ENCODE results near the gene LARP1B. TPM values are rescaled to one million over a fixed set of nuclear protein-coding genes. Genes with fewer than 3 reads are reported as not detected.
"Not testable (repeated sequence)": the region's sequence is repeated elsewhere in the genome, so short reads cannot be mapped to it uniquely, and the experiment has no call there.

The LARP1B gene
- total RNA-seq, 1 experiment from 2014 or later: 17.3 TPM

GRCh38 chr4:128256539-128256938, 195.4 kb downstream of the LARP1B start:
- no peak for TF ChIP-seq SIN3A (IDR thresholded peaks at IDR 0.05; ENCODE audit: borderline replicate concordance, insufficient read depth, low read depth, low read length)
- TF ChIP-seq TCF7L2 (IDR thresholded peaks at IDR 0.05; ENCODE audit: low read depth, low read length): no peak
- TF ChIP-seq REST (IDR thresholded peaks at IDR 0.05; ENCODE audit: insufficient read depth in 1 of 2, low read depth in 2 of 2, low read length in 1 of 2): no peak
- TF ChIP-seq CTCF (IDR thresholded peaks at IDR 0.05): no peak
- no peak for TF ChIP-seq POLR2AphosphoS5 (IDR thresholded peaks at IDR 0.05; ENCODE audit: low read depth, low read length)
- no peak for ATAC-seq
- H3K9me3 ChIP-seq (ENCODE audit: control insufficient read depth, insufficient read depth, low read depth, low read length): peaks cover 4% of the 10 kb centered on the region; the same call in 1 of the 2 replicates
- no peaks in the 10 kb centered on the region for H3K36me3 ChIP-seq (ENCODE audit: control insufficient read depth, insufficient read depth, low read length)
- no peak for DNase-seq (ENCODE audit: low read depth, low spot score)
- ChIA-PET CTCF (no interaction called here), POLR2A (no interaction called here)
- intact Hi-C loops (cut with micrococcal nuclease; ENCODE audit: unreplicated experiment) (no loop called here), in situ Hi-C loops (cut with HindIII; ENCODE audit: low pct_unique_long_range_greater_than_20kb, low sequenced_read_pairs) (no loop called here)
- H3K27ac ChIP-seq (ENCODE audit: low read length): no peak overlapping the region
- no peak overlapping the region for H3K4me3 ChIP-seq (ENCODE audit: low read depth in 2 of 2, low read length in 2 of 2)
- no peaks in the 10 kb centered on the region for H3K27me3 ChIP-seq (ENCODE audit: control insufficient read depth, insufficient read depth, low read length)
- no TSS peak for BruUV-seq (replicated peaks)
- no peaks in the 10 kb centered on the region for H3K4me1 ChIP-seq (ENCODE audit: control insufficient read depth, insufficient read depth, low read length)

- H3K27me3 ChIP-seq (ENCODE audit: control insufficient read depth, insufficient read depth, low read length); H3K27ac ChIP-seq (ENCODE audit: low read length); H3K4me1 ChIP-seq (ENCODE audit: control insufficient read depth, insufficient read depth, low read length); H3K9me3 ChIP-seq (ENCODE audit: control insufficient read depth, insufficient read depth, low read depth, low read length); BruUV-seq (replicated peaks); H3K36me3 ChIP-seq (ENCODE audit: control insufficient read depth, insufficient read depth, low read length); DNase-seq (ENCODE audit: low read depth, low spot score); intact Hi-C loops (cut with micrococcal nuclease; ENCODE audit: unreplicated experiment); POLR2A ChIA-PET; in situ Hi-C loops (cut with HindIII; ENCODE audit: low pct_unique_long_range_greater_than_20kb, low sequenced_read_pairs); H3K4me3 ChIP-seq (ENCODE audit: low read depth in 2 of 2, low read length in 2 of 2); ATAC-seq: not testable (repeated sequence)
- CTCF ChIA-PET: interaction anchor here (0.6 kb wide), 1 partner anchor 292 kb away, joined by 3 read pairs; no protein-coding TSS in a partner anchor
These were observed 197.1 kb downstream of the LARP1B start for GRCh38 chr4:128258166-128258565.

GRCh38 chr4:128259889-128260288, 198.8 kb downstream of the LARP1B start:
- DNase-seq (ENCODE audit: low read depth, low spot score); H3K27me3 ChIP-seq (ENCODE audit: control insufficient read depth, insufficient read depth, low read length); H3K36me3 ChIP-seq (ENCODE audit: control insufficient read depth, insufficient read depth, low read length); ATAC-seq; H3K9me3 ChIP-seq (ENCODE audit: control insufficient read depth, insufficient read depth, low read depth, low read length); H3K27ac ChIP-seq (ENCODE audit: low read length); H3K4me3 ChIP-seq (ENCODE audit: low read depth in 2 of 2, low read length in 2 of 2); CTCF ChIA-PET; POLR2A ChIA-PET; BruUV-seq (replicated peaks); intact Hi-C loops (cut with micrococcal nuclease; ENCODE audit: unreplicated experiment); in situ Hi-C loops (cut with HindIII; ENCODE audit: low pct_unique_long_range_greater_than_20kb, low sequenced_read_pairs); H3K4me1 ChIP-seq (ENCODE audit: control insufficient read depth, insufficient read depth, low read length): not testable (repeated sequence)

Other genes starting within 250 kb of the LARP1B start
- 21.4 TPM for gene PLK4, start 180.4 kb upstream of the LARP1B start, total RNA-seq (2021; ENCODE audit: unreplicated experiment)
- 15.1 TPM for gene MFSD8, start 96.1 kb upstream of the LARP1B start, total RNA-seq (2021; ENCODE audit: unreplicated experiment)
- gene ABHD18, start 95.9 kb upstream of the LARP1B start, total RNA-seq (2021; ENCODE audit: unreplicated experiment): 7.4 TPM
- 47.6 TPM for gene PGRMC2, start 226.5 kb downstream of the LARP1B start, total RNA-seq (2021; ENCODE audit: unreplicated experiment)

Data from Panc1 (cell line).